Thyroid gland (tissue), 4 donors: ENCODE data around the gene SNRNP70. TPM values are rescaled to one million over a fixed set of nuclear protein-coding genes. Genes with fewer than 3 reads are reported as not detected.

ENCODE experiments used
- DNase-seq, 2 donors: peaks; one replicate each; pipeline ENCODE4 v3.0.0-alpha.2; 2019
- H3K27ac ChIP-seq, 3 donors: fragments of 200-600 bp; sonication (generic); 1 replicate in 2 of 3; 2 replicates in 1 of 3; pipeline ENCODE4 v1.5.1; 2016 to 2019; ENCODE audit warnings: mild to moderate bottlenecking in 1 of 3, moderate library complexity in 1 of 3
- H3K27me3 ChIP-seq: fragments of 200-600 bp; sonication (generic); one replicate; pipeline ENCODE4 v1.5.1; 2019
- H3K36me3 ChIP-seq, 2 donors: fragments of 200-600 bp; sonication (generic); one replicate each; pipeline ENCODE4 v1.5.1; 2016 to 2019
- H3K4me1 ChIP-seq, 2 donors: fragments of 200-600 bp; sonication (generic); one replicate each; pipeline ENCODE4 v1.5.1; 2017 to 2019
- H3K4me3 ChIP-seq, 3 donors: fragments of 200-600 bp; sonication (generic); replicated peaks in 1 of 3; 1 replicate in 2 of 3; 2 replicates in 1 of 3; pipeline ENCODE4 v1.5.1; 2016; ENCODE audit warnings: mild to moderate bottlenecking in 1 of 3
- H3K9me3 ChIP-seq: fragments of 200-600 bp; sonication (generic); one replicate; pipeline ENCODE4 v1.5.1; 2017
- CTCF ChIP-seq, 6 experiments: fragments of 200-600 bp in 3 of 6; fragments of 450-650 bp in 3 of 6; sonication (generic) in 3 of 6; IDR thresholded peaks; one replicate each; pipeline ENCODE4 v1.5.1; 2016 to 2019; ENCODE audit warnings: antibody characterized with exemption in 6 of 6, mild to moderate bottlenecking in 2 of 6, inconsistent platforms in 1 of 6, moderate library complexity in 1 of 6
- POLR2A ChIP-seq, 2 donors: fragments of 450-650 bp; IDR thresholded peaks; one replicate each; pipeline ENCODE4 v1.6.1; 2017; ENCODE audit warnings: antibody characterized with exemption in 2 of 2, mild to moderate bottlenecking in 2 of 2, moderate library complexity in 1 of 2
- WGBS, 2 donors: methylation state at CpG; one replicate each; pipeline ENCODE4 v1.1.5; 2017; 5-methylcytosine and 5-hydroxymethylcytosine counted together
- intact Hi-C: fragments of 100-400 bp; cut with DNase I; formaldehyde crosslinking; loops from one replicate; pipeline ENCODE4 v1.15.1; 2023
- total RNA-seq, 4 donors: library from RNA; depleted of rRNA; stranded (reverse); fragments of >200 nt; gene quantifications; one replicate each; pipeline ENCODE4 v1.2.3, GENCODE V29; 2016

The SNRNP70 gene
- total RNA-seq, 4 donors from 2014 or later: 253 to 388 (median 305) TPM

- WGBS, 2 donors: 71 to 79% methylated on average over 8 to 11 of the region's 11 CpGs
- TF ChIP-seq POLR2A (IDR thresholded peaks at IDR 0.05): no peak
- TF ChIP-seq CTCF (IDR thresholded peaks at IDR 0.05): no peak
- Histone ChIP-seq H3K4me3 (peak overlapping the region in 1 of 3 donors; percentile 13), H3K27ac (peak overlapping the region in 2 of 3 donors; percentile 25 to 83), H3K9me3 (no peaks in the 10 kb centered on the region), H3K4me1 (peaks cover 23 to 38% of the 10 kb centered on the region in 2 donors), H3K27me3 (no peaks in the 10 kb centered on the region), H3K36me3 (no peaks in the 10 kb centered on the region)
- intact Hi-C loops: loop anchor here (5.0 kb wide), 1 partner anchor 51 kb away; no protein-coding TSS in a partner anchor
- DNase-seq: no peak
Measured at GRCh38 chr19:49148044-49148682, 62.9 kb downstream of the SNRNP70 start.

DNA sequence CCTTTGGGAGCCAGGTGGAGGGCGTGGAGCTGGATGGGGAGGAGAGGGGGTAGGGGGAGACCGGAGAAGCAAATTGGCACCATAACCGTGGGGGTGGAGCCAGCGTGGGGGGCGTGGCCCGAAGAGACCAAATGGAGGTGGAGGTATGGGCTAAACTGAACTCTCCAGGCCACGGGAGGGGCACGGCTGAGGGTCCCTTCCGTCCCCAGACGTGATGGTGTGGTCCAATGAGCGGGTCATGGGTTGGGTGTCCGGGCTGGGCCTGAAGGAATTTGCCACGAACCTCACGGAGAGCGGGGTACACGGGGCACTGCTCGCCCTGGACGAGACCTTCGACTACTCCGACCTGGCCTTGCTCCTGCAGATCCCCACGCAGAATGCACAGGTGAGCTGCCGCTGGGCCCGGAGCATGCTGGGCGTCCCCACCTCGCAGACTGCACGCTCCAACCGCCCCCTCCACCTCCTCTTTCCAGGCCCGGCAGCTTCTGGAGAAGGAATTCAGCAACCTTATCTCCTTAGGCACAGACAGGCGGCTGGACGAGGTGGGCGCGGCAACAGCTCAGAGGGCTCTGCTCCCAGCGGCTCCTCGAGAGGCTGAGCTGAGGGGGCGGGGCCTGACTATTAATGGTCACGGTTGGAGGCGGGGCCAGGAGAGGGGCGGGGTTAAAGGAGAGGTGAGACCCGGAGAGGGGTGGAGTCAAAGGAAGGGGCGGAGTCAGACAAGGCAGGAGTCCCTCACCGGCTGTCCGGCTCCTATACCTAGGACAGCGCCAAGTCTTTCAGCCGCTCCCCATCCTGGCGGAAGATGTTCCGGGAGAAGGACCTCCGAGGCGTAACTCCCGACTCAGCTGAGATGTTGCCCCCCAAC, 63.8 kb downstream of the SNRNP70 start:
- Histone ChIP-seq H3K9me3 (no peaks in the 10 kb centered on the region), H3K27me3 (no peaks in the 10 kb centered on the region), H3K4me3 (peak overlapping the region; percentile 27 to 60 (median 49)), H3K36me3 (no peaks in the 10 kb centered on the region), H3K4me1 (peaks cover 23 to 36% of the 10 kb centered on the region in 2 donors), H3K27ac (peak overlapping the region; percentile 51 to 84 (median 83))
- TF ChIP-seq CTCF (IDR thresholded peaks at IDR 0.05) (no peak), POLR2A (IDR thresholded peaks at IDR 0.05) (peak in 1 of 2 donors; percentile 81)
- WGBS, 2 donors: 1 to 3% methylated on average over 20 to 29 of the region's 49 CpGs
- DNase-seq: peak; percentile 99 to 100
- intact Hi-C loops: loop anchor here (5.0 kb wide), 1 partner anchor 52 kb away; no protein-coding TSS in a partner anchor

GRCh38 chr19:49149652-49150105, 64.4 kb downstream of the SNRNP70 start:
- Histone ChIP-seq H3K4me3 (peak overlapping the region; percentile 27 to 60 (median 49)), H3K27ac (peak overlapping the region; percentile 51 to 84 (median 83)), H3K9me3 (no peaks in the 10 kb centered on the region), H3K27me3 (no peaks in the 10 kb centered on the region), H3K4me1 (peaks cover 23 to 36% of the 10 kb centered on the region in 2 donors), H3K36me3 (no peaks in the 10 kb centered on the region)
- WGBS, 2 donors: 0 to 1% methylated on average over 20 to 22 of the region's 23 CpGs
- DNase-seq: peak; percentile 72 to 76
- intact Hi-C loops: loop anchor here (5.0 kb wide), 3 partner anchors 32 to 52 kb away; partner anchors contain the start of genes C19orf73 and PPFIA3
- TF ChIP-seq CTCF (IDR thresholded peaks at IDR 0.05) (no peak), POLR2A (IDR thresholded peaks at IDR 0.05) (no peak)

GRCh38 chr19:49150106-49150943, 65.1 kb downstream of the SNRNP70 start:
- H3K27me3 ChIP-seq: no peaks in the 10 kb centered on the region
- H3K27ac ChIP-seq: peak overlapping the region; percentile 51 to 84 (median 83)
- H3K9me3 ChIP-seq: no peaks in the 10 kb centered on the region
- peaks cover 23 to 35% of the 10 kb centered on the region in 2 donors for H3K4me1 ChIP-seq
- 1% methylated on average over 25 to 30 of the region's 75 CpGs for WGBS, 2 donors
- H3K36me3 ChIP-seq: no peaks in the 10 kb centered on the region
- H3K4me3 ChIP-seq: peak overlapping the region; percentile 27 to 60 (median 49)
- DNase-seq: peak; percentile 88 to 89
- intact Hi-C loops: loop anchor here (5.0 kb wide), 2 partner anchors 33 to 47 kb away; partner anchors contain the start of genes C19orf73 and PPFIA3
- TF ChIP-seq POLR2A (IDR thresholded peaks at IDR 0.05) (peak in 1 of 2 donors; percentile 62), CTCF (IDR thresholded peaks at IDR 0.05) (peak in 1 of 6 experiments; percentile 11)
